22Rv1 (cell line): ENCODE data around the gene SAMSN1.

ENCODE experiments used
- H3K27ac ChIP-seq: fragments of 450-650 bp; 2 replicates; pipeline ENCODE4 v1.5.1; 2017
- ZFX ChIP-seq: fragments of 450-650 bp; IDR thresholded peaks from 2 replicates; pipeline ENCODE4 v1.6.1; 2017; ENCODE audit warnings: antibody characterized with exemption, borderline replicate concordance
- TF ChIP-seq, protein P1 (sequence below): fragments of 450-650 bp; IDR thresholded peaks from 2 replicates; pipeline ENCODE4 v1.5.1; 2017; ENCODE audit warnings: mild to moderate bottlenecking

The SAMSN1 gene

DNA sequence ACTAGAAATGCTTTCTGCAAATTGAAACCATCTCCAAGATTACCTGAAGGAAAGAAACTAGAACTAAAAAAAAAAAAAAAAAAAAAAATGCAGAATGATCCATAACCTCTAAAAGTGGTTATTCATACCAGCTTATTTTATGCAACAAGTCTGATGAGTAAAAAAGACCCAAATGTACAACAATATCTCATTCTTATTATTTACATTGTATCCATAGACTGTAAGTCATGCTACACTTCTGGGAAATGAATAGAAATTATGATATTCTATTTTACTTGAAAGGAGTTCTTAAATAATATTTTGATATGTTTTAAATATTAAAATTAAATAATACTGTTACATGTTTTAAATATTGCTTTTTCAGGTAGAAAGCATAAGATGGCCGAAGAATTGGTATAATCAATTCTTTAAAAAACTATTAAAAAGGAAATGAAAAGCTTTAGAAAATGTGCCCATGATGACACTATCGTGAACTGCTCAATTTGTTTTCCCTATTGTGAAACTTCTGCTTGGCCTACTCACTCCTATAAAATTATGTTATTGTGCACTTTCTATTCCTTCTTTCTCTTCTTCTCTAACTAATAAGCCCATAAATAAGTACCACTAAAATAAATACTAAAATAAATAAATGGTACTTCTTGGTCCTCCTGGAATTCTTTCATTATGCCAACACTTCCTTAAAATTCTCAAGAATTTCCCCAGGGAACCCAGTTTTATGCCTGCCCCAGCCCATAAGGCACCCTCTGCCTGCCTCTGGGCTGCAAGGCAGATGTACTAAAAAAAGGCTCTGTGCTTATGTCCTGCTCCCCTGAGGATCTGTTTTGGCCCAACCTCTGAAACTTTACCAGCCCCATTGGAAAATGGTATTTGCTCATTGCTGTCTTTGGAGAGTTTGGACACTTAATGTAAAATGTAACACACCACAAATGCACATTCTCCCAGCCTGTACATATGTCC lies 18.1 kb downstream of the SAMSN1 start:
- H3K27ac ChIP-seq: no peak overlapping the region
- no peak for TF ChIP-seq ZFX
- TF ChIP-seq, protein P1, sequence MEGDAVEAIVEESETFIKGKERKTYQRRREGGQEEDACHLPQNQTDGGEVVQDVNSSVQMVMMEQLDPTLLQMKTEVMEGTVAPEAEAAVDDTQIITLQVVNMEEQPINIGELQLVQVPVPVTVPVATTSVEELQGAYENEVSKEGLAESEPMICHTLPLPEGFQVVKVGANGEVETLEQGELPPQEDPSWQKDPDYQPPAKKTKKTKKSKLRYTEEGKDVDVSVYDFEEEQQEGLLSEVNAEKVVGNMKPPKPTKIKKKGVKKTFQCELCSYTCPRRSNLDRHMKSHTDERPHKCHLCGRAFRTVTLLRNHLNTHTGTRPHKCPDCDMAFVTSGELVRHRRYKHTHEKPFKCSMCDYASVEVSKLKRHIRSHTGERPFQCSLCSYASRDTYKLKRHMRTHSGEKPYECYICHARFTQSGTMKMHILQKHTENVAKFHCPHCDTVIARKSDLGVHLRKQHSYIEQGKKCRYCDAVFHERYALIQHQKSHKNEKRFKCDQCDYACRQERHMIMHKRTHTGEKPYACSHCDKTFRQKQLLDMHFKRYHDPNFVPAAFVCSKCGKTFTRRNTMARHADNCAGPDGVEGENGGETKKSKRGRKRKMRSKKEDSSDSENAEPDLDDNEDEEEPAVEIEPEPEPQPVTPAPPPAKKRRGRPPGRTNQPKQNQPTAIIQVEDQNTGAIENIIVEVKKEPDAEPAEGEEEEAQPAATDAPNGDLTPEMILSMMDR: no peak

GRCh38 chr21:14526836-14527695 lies 19.0 kb downstream of the SAMSN1 start:
- TF ChIP-seq ZFX: no peak
- TF ChIP-seq, protein P1: no peak
- no peak overlapping the region for H3K27ac ChIP-seq

GRCh38 chr21:14526199-14526598 lies 19.9 kb downstream of the SAMSN1 start:
- H3K27ac ChIP-seq: no peak overlapping the region
- TF ChIP-seq ZFX: no peak
- TF ChIP-seq, protein P1: no peak

DNA sequence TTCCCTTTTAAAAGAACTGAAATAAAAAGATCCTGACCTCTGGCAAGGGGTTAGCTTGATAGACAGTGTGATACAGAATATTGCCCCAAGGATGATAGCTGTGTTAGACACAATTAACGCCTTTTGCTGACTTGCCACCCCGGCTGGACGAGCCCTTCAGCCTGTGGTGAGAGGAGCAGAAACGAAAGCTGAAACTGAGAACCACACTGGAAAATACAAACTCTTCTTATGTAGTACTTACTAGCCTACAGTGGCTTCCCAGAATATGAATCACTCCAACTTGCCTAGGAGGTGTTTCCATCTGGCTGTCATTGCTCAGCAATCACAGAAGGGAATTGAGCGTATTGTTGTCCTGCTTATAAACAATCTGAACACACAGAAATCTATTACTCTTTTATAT lies 22.9 kb downstream of the SAMSN1 start:
- TF ChIP-seq, protein P1: no peak
- no peak for TF ChIP-seq ZFX
- H3K27ac ChIP-seq: no peak overlapping the region

- TF ChIP-seq, protein P1: no peak
- no peak for TF ChIP-seq ZFX
These were observed 23.4 kb downstream of the SAMSN1 start for GRCh38 chr21:14522736-14523135.

DNA sequence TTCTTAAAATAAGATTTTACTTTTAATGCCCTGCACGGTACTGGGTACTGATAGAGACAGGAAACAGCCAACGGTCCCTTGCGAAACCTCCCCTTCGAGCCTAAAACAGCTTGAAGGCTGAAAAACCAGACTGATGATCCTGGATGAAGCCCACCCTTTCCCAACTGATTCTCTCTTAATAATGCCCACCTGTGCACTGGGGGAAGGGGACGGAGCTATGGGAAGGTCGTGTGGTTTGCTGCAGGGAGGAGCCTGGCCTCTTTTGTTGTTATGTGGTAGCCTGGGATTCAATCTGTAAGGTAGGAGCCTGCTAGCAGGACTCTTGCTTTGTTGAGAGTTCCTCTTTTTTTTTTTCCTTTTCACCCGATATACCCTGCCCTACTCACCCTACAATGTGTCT lies 25.6 kb downstream of the SAMSN1 start:
- H3K27ac ChIP-seq: no peak overlapping the region
- no peak for TF ChIP-seq ZFX
- TF ChIP-seq, protein P1: no peak

More at GRCh38 chr21:14522736-14523135, 23.4 kb downstream of the SAMSN1 start:
- no peak overlapping the region for H3K27ac ChIP-seq
